SK-N-MC (cell line): ENCODE measurements around the gene CACNA1A.

Experiments used
- DNase-seq: peaks from one replicate; pipeline ENCODE4 v3.0.0-alpha.2; 2011; ENCODE audit warnings: low read depth, low spot score
- H3K27ac ChIP-seq: fragments of 200-600 bp; sonication (generic); 2 replicates; pipeline ENCODE4 v1.5.1; 2016; ENCODE audit warnings: mixed run types
- H3K36me3 ChIP-seq: fragments of 200-600 bp; sonication (generic); 2 replicates; pipeline ENCODE4 v1.6.1; 2017; ENCODE audit warnings: antibody characterized with exemption, low read length, mixed read lengths; ENCODE audit not compliant: insufficient read depth
- H3K4me3 ChIP-seq: fragments of 200-600 bp; sonication (generic); 2 replicates; pipeline ENCODE4 v1.5.1; 2016
- H3K9ac ChIP-seq: fragments of 200-600 bp; sonication (generic); 2 replicates; pipeline ENCODE4 v1.8.0; 2017; ENCODE audit warnings: mixed run types, mixed read lengths; ENCODE audit not compliant: insufficient read length
- H3K9me3 ChIP-seq: fragments of 200-600 bp; sonication (generic); 2 replicates; pipeline ENCODE4 v1.6.1; 2017; ENCODE audit warnings: low read depth, mild to moderate bottlenecking, antibody characterized with exemption, low read length, moderate library complexity, mixed read lengths
- EZH2 ChIP-seq: fragments of 200-600 bp; sonication (generic); IDR thresholded peaks from one replicate; pipeline ENCODE4 v1.6.1; 2017; ENCODE audit warnings: antibody characterized with exemption
- FOXP2 ChIP-seq: optimal IDR thresholded peaks from 2 replicates; pipeline ENCODE3; 2011; ENCODE audit warnings: mild to moderate bottlenecking, moderate library complexity; ENCODE audit not compliant: insufficient read depth; ENCODE audit errors: extremely low read length, control extremely low read depth
- POLR2AphosphoS5 ChIP-seq: IDR thresholded peaks from 2 replicates; pipeline ENCODE4 v1.6.1; 2012; ENCODE audit warnings: mild to moderate bottlenecking, low read depth, low read length, borderline replicate concordance

CACNA1A gene

DNA sequence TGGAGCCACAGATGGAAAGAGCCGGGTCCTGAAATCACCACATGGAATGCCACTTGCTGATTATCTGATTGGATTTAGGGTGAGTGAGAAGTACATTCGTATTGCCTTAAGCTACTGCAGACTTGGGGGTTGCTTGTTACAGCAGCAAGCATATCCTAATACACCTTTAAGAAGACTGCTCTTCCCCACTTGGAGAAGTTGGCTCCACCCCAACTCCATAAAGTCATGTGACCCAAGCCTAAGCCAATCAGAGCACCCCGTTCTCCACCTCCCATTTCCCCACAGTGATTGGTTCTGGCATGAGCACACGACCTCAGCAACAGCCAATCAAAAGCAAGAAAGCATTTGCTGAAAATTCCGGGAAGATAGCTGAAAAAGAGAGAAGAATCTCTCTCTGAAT, 23.1 kb downstream of the CACNA1A start:
- Histone ChIP-seq H3K4me3 (no peak overlapping the region), H3K36me3 (no peaks in the 10 kb centered on the region), H3K9me3 (no peaks in the 10 kb centered on the region), H3K27ac (no peak overlapping the region), H3K9ac (no peak overlapping the region)
- DNase-seq = no peak
- TF ChIP-seq EZH2 (no peak), FOXP2 (no peak), POLR2AphosphoS5 (no peak)

DNA sequence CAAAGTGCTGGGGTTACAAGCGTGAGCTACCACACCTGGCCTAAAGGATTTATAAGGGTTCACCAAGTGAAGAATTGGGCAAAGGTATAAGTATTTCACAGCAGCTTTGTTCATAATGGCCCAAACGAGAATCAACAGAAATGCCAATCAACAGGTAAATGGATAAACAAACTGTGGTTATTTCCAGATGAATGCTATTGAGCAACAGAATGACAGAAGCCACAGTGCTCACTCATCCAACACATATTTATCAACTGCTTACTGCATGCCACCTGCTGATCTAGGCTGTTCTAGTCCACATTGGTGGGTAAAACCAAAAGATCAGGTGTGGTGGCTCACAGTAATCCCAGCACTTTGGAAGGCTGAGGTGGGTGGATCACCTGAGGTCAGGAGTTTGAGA, 27.7 kb downstream of the CACNA1A start:
- Histone ChIP-seq H3K9me3 (no peaks in the 10 kb centered on the region), H3K27ac (no peak overlapping the region), H3K9ac (no peak overlapping the region), H3K4me3 (no peak overlapping the region), H3K36me3 (no peaks in the 10 kb centered on the region)
- TF ChIP-seq POLR2AphosphoS5 (no peak), FOXP2 (no peak), EZH2 (no peak)
- no peak for DNase-seq

DNA sequence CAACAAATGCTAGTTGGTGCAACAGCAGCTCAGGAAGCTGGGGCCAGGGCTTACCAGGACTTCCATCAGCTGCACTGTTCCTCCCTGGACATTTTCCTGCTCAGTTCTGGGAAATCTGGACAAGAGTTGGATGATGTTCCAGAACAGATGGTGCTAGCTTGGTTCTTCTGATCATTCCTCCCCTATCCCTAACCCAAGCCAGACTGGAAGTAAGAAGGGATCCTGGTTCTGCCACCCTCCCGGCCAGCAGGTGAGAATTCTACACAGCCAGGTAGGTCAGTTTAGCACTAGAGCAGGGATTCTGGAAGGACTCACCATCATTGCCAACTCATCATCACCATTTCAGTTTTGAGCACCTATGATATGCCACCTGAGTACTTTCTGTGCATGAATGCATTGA, 30.2 kb downstream of the CACNA1A start:
- Histone ChIP-seq H3K9me3 (no peaks in the 10 kb centered on the region), H3K36me3 (no peaks in the 10 kb centered on the region), H3K4me3 (no peak overlapping the region), H3K27ac (no peak overlapping the region), H3K9ac (no peak overlapping the region)
- no peak for DNase-seq
- TF ChIP-seq EZH2 (no peak), FOXP2 (no peak), POLR2AphosphoS5 (no peak)

DNA sequence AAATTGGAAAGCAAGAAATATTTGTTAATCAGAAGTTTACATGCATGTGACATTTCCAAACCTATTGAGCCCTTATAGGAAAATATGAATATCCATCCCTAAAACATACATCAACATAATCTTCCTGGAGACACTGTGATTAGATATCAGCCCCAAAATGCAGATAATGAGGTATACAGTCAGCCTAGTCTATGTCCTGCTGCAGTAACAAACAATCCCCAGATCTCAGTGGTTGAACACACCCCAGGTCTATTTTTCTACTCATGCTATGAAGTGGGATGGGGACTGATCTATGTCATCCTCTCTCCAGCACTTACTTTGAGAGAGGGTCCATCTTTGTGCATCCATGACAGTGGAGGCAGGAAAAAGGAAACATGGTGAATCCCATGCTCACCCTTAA, 31.2 kb downstream of the CACNA1A start:
- DNase-seq = no peak
- no peak overlapping the region for H3K27ac ChIP-seq
- no peak overlapping the region for H3K9ac ChIP-seq
- H3K36me3 ChIP-seq = no peaks in the 10 kb centered on the region
- TF ChIP-seq EZH2 (no peak), FOXP2 (no peak), POLR2AphosphoS5 (no peak)
- H3K9me3 ChIP-seq = no peaks in the 10 kb centered on the region
- H3K4me3 ChIP-seq = no peak overlapping the region

DNA sequence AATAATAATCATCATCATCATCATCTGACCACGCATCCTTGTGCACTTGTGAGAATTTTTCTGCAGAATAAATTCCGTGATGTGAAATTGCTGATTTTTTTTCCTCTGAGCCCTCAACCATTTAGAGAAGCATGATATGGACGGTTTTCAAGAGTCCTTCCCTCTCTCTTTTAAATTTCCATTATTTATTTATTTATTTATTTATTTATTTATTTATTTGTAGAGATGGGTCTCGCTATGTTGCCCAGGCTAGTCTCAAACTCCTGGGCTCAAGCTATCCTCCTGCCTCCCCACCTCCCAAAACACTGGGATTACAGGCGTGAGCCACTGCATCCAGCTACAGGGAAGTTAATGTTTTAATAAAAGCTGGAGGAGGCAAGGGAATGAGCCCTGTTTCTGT, 39.6 kb downstream of the CACNA1A start:
- Histone ChIP-seq H3K9ac (no peak overlapping the region), H3K9me3 (no peaks in the 10 kb centered on the region), H3K27ac (no peak overlapping the region), H3K4me3 (no peak overlapping the region), H3K36me3 (no peaks in the 10 kb centered on the region)
- DNase-seq = no peak
- no peak for TF ChIP-seq POLR2AphosphoS5

DNA sequence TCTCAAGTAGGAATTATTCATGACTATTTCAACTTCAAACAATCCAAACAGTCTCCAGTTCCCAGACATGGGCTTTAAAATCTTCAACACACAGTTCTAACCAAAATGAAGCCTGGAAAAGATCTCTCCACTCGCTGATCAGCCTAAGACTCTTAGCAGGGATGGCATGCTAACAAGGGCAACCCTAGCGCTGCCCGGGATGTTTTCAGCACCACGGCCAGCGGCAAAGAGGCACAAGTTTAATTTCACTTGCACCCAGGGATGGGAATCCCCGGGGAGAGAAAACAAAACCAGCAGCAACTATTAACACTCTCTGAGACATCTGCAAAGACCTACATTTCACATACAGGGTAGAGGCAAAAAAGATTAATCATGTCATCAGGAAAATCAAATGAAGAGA, 43.0 kb downstream of the CACNA1A start:
- TF ChIP-seq EZH2 (no peak), FOXP2 (no peak), POLR2AphosphoS5 (no peak)

DNA sequence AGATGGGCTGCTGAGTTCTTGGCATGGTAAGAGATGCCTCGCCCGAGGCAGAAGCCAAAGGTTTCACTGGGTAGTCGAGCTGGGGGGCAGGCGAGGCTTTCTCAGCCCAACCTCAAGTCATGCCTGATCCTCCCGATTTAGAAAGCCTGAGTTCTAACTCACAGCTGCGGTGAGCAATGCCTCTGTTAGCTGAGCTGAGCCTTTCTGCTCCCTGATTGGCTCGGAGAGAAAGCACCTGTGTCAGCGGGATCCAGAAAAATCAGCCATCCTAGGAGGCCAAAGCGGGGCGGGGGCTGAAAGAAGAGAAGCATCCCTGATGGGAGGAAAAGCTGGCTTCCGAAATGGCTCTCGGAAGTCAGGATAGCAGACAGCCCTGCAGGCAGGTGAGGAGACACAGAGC, 44.7 kb downstream of the CACNA1A start:
- Histone ChIP-seq H3K9ac (no peak overlapping the region), H3K36me3 (no peaks in the 10 kb centered on the region), H3K27ac (no peak overlapping the region), H3K9me3 (no peaks in the 10 kb centered on the region), H3K4me3 (no peak overlapping the region)
- no peak for DNase-seq
- TF ChIP-seq FOXP2 = no peak
- no peak for TF ChIP-seq EZH2
- no peak for TF ChIP-seq POLR2AphosphoS5

More for the DNA sequence above, 43.0 kb downstream of the CACNA1A start:
- no peak for DNase-seq
- no peaks in the 10 kb centered on the region for H3K9me3 ChIP-seq
- no peaks in the 10 kb centered on the region for H3K36me3 ChIP-seq
- H3K27ac ChIP-seq = no peak overlapping the region
- H3K9ac ChIP-seq = no peak overlapping the region
- no peak overlapping the region for H3K4me3 ChIP-seq

DNA sequence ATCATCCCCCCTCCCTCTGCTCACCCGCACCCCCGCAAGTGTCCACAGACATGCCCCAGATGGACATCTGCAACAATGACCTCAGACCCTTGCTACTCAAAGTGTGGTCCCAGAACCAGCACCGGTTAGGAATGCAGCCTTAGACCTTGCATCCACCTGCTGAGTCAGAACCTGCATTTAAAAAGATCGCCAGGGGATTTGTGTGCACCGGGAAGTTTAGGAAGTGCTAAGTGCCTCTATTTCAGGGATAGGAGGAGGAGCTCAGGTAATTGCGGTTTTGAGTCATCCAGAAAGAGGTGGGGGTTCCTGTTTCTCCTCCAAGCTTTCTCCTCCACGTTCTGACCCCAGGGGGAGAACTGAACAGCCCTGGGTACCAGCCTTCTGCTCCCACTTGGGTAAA, 46.2 kb downstream of the CACNA1A start:
- H3K4me3 ChIP-seq = no peak overlapping the region
- no peaks in the 10 kb centered on the region for H3K36me3 ChIP-seq
- DNase-seq = no peak
- no peak overlapping the region for H3K27ac ChIP-seq
- H3K9me3 ChIP-seq = no peaks in the 10 kb centered on the region
- no peak for TF ChIP-seq EZH2
- TF ChIP-seq FOXP2 = no peak
- TF ChIP-seq POLR2AphosphoS5 = no peak
- no peak overlapping the region for H3K9ac ChIP-seq

DNA sequence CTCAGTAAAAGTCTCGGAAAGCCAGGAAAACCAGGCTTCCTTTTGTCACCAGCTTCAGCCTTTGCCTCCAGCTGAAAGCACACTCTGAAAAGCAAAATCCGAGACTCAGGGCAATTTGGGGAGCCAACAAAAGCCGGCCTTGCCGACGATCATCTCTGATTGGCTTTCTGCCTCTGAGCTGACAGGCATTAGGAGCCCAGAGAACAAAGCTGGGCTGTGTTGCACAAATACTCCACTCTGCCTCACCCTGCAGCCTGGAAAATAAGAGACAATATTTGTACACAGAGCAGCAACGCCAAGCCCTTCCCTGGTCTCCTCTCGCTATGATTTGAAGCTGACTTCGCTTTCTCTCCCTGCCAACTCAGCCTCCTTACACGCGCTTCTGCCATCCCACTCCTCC, 46.9 kb downstream of the CACNA1A start:
- no peak for DNase-seq
- Histone ChIP-seq H3K9me3 (no peaks in the 10 kb centered on the region), H3K27ac (no peak overlapping the region), H3K9ac (no peak overlapping the region), H3K36me3 (no peaks in the 10 kb centered on the region), H3K4me3 (no peak overlapping the region)
- no peak for TF ChIP-seq POLR2AphosphoS5
- TF ChIP-seq FOXP2 = no peak
- no peak for TF ChIP-seq EZH2
